Activated CD8-positive, alpha-beta T cell treated with anti-CD3 and anti-CD28 coated beads for 36 hours (primary cell): Measurements from ENCODE around the gene A4GALT. TPM values are rescaled to one million over a fixed set of nuclear protein-coding genes. Genes with fewer than 3 reads are reported as not detected.

Source experiments
- ATAC-seq: fragments of 200-7000 bp; cut with Tn5 transposase; one replicate; pipeline ENCODE4 v1.10.0; 2021; ENCODE audit warnings: mild to moderate bottlenecking, moderate library complexity
- CTCF ChIA-PET: fragments of 350-600 bp; sonication (Branson Sonifier 250); formaldehyde crosslinking; loops from one replicate; lab custom pipeline; 2021; ENCODE audit warnings: antibody characterized with exemption; lab: Charles Lee
- POLR2A ChIA-PET: fragments of 350-600 bp; sonication (Branson Sonifier 250); formaldehyde crosslinking; loops from one replicate; lab custom pipeline; 2021; ENCODE audit warnings: antibody characterized with exemption; lab: Charles Lee
- DNase-seq: peaks from one replicate; pipeline ENCODE4 v3.0.0-alpha.2; 2020
- H3K27ac Mint-ChIP-seq: one replicate; pipeline ENCODE4 v1.8.0; 2021; ENCODE audit warnings: mild to moderate bottlenecking, mixed read lengths
- H3K27me3 Mint-ChIP-seq: one replicate; pipeline ENCODE4 v1.8.0; 2021; ENCODE audit warnings: mixed read lengths
- H3K36me3 Mint-ChIP-seq: one replicate; pipeline ENCODE4 v1.8.0; 2021; ENCODE audit warnings: low read depth, mixed read lengths
- H3K4me1 Mint-ChIP-seq: one replicate; pipeline ENCODE4 v1.8.0; 2021; ENCODE audit warnings: low read depth, mixed read lengths
- H3K4me3 Mint-ChIP-seq: one replicate; pipeline ENCODE4 v1.8.0; 2021; ENCODE audit warnings: mild to moderate bottlenecking, moderate library complexity, mixed read lengths
- H3K9me3 Mint-ChIP-seq: one replicate; pipeline ENCODE4 v1.8.0; 2021; ENCODE audit warnings: mixed read lengths
- intact Hi-C: fragments of 100-400 bp; cut with micrococcal nuclease; formaldehyde crosslinking; loops from one replicate; pipeline ENCODE4 v1.10.0; 2022
- total RNA-seq, 2 experiments: library from RNA; stranded (reverse); gene quantifications; one replicate each; pipeline ENCODE4 v1.2.3, GENCODE V29; 2021
- TF ChIP-seq, protein P1 (sequence below): fragments of 200-600 bp; IDR thresholded peaks from one replicate; pipeline ENCODE4 v1.8.0; 2022; ENCODE audit warnings: antibody characterized with exemption, mild to moderate bottlenecking

The A4GALT gene
- total RNA-seq, 2 experiments from 2014 or later: 0.20 to 0.38 TPM

DNA sequence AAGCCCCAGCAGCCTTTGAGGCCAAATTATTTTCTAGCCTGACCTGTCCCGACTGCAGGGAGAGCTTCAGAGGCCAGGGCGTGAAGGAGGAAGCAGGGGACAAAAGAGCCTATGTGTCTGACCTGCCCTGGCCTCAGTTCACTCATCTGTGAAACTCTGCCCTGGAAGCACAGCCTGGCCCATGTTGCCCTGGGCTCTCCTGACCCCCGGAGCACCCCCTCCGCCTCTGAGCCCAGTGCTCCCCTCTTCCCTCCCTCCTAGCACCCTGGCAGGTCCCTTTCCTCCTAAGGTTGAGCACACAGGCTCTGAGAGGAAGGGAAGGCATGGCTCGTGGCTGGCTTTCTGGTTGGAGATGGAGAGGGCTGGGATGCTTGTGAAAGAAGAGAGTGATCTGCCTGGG is 3.4 kb upstream of the A4GALT start:
- Mint-ChIP-seq H3K9me3 (no peaks in the 10 kb centered on the region), H3K4me1 (peaks cover 14% of the 10 kb centered on the region), H3K4me3 (no peak overlapping the region), H3K36me3 (no peaks in the 10 kb centered on the region), H3K27ac (no peak overlapping the region), H3K27me3 (peaks cover 34% of the 10 kb centered on the region)
- ChIA-PET POLR2A (no interaction called here), CTCF (no interaction called here)
- TF ChIP-seq, protein P1, sequence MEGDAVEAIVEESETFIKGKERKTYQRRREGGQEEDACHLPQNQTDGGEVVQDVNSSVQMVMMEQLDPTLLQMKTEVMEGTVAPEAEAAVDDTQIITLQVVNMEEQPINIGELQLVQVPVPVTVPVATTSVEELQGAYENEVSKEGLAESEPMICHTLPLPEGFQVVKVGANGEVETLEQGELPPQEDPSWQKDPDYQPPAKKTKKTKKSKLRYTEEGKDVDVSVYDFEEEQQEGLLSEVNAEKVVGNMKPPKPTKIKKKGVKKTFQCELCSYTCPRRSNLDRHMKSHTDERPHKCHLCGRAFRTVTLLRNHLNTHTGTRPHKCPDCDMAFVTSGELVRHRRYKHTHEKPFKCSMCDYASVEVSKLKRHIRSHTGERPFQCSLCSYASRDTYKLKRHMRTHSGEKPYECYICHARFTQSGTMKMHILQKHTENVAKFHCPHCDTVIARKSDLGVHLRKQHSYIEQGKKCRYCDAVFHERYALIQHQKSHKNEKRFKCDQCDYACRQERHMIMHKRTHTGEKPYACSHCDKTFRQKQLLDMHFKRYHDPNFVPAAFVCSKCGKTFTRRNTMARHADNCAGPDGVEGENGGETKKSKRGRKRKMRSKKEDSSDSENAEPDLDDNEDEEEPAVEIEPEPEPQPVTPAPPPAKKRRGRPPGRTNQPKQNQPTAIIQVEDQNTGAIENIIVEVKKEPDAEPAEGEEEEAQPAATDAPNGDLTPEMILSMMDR: no peak
- intact Hi-C loops: no loop called here
- no peak for DNase-seq
- ATAC-seq: no peak

DNA sequence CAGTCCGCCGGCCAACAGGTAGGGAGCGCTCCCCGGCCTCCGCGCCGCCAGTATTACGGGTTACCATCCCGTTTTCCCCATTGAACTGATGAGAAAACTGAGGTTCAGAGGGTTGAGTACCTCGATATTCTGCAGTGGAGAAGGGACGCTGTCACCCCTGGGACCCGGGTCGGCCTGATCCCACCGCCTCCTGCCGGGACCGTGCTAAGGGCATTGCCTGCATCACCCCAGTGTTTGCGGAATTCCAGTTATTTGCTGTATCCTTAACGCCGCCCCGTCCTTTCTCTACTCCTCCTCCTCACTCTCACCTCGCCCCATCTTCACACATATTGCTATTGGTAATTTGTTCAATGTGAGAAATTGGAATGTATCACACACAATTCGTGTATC is 370 bp upstream of the A4GALT start:
- Mint-ChIP-seq H3K9me3 (no peaks in the 10 kb centered on the region), H3K27me3 (peaks cover 55% of the 10 kb centered on the region), H3K4me3 (peak overlapping the region; percentile 45), H3K4me1 (peaks cover 17% of the 10 kb centered on the region), H3K36me3 (no peaks in the 10 kb centered on the region), H3K27ac (no peak overlapping the region)
- CTCF ChIA-PET: no interaction called here
- DNase-seq: no peak
- intact Hi-C loops: no loop called here
- no peak for ATAC-seq
- TF ChIP-seq, protein P1: no peak
- POLR2A ChIA-PET: no interaction called here

DNA sequence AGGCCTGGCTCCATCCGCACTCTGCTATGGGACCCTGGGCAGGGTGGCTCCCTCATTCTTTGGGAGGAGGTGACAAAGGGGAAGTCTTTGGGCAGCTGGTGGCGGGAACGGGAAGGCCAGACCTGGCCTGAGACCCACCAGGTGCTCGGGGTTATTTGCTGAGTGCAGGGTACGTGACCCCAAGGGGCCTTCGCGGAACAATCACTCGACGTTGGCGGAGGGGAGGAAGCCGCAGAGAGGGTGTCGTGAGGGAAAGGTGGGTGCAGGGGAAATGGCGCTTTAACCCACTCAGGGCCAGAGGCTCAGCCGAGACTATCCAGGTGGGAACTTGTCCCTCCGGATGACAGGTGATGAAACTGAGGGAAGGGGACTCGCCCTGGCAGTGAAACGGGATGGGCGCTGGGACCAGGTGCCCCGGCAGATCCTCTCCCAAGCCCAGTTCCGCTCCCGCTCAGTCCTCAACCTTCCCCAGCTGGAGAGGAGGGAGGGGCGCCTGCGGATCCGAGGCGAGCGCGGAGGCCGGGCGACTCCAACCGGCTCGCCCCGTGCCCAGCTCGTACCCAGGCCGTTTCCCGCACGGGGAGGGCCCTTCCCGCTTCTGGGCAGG is 911 bp downstream of the A4GALT start:
- peak overlapping the region; percentile 4 for H3K4me3 Mint-ChIP-seq
- ChIA-PET POLR2A (no interaction called here), CTCF (no interaction called here)
- intact Hi-C loops: no loop called here
- DNase-seq (no peak), ATAC-seq (no peak)
- H3K27ac Mint-ChIP-seq: no peak overlapping the region
- TF ChIP-seq, protein P1: no peak
- no peaks in the 10 kb centered on the region for H3K36me3 Mint-ChIP-seq
- H3K27me3 Mint-ChIP-seq: peaks cover 54% of the 10 kb centered on the region
- H3K9me3 Mint-ChIP-seq: no peaks in the 10 kb centered on the region
- H3K4me1 Mint-ChIP-seq: peaks cover 17% of the 10 kb centered on the region

DNA sequence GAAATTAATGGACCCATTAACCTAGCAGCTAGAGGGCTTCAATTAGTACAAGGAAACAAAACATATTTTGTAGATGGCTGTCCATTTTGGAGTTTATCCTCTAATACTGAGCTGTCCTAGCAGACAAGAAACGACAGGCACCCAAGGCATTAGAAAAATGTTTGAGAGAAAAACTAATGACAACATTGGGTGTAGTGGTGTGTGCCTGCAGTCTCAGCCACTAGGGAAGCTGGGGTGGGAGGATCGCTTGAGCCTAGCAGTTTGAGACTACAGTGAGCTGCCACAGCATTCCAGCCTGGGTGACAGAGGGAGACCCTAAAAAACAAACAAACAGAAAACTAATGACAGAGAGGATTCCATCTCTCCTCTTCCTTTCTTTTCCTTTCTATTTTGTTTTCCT is 1.5 kb downstream of the A4GALT start:
- no peaks in the 10 kb centered on the region for H3K36me3 Mint-ChIP-seq
- peak overlapping the region; percentile 4 for H3K4me3 Mint-ChIP-seq
- H3K4me1 Mint-ChIP-seq: peaks cover 17% of the 10 kb centered on the region
- no peak for DNase-seq
- ATAC-seq: no peak
- intact Hi-C loops: no loop called here
- no peaks in the 10 kb centered on the region for H3K9me3 Mint-ChIP-seq
- ChIA-PET POLR2A (interaction anchor here (1.1 kb wide), 1 partner anchor 19 kb away, joined by 3 read pairs; no protein-coding TSS in a partner anchor), CTCF (no interaction called here)
- no peak overlapping the region for H3K27ac Mint-ChIP-seq
- TF ChIP-seq, protein P1: no peak
- peaks cover 54% of the 10 kb centered on the region for H3K27me3 Mint-ChIP-seq

DNA sequence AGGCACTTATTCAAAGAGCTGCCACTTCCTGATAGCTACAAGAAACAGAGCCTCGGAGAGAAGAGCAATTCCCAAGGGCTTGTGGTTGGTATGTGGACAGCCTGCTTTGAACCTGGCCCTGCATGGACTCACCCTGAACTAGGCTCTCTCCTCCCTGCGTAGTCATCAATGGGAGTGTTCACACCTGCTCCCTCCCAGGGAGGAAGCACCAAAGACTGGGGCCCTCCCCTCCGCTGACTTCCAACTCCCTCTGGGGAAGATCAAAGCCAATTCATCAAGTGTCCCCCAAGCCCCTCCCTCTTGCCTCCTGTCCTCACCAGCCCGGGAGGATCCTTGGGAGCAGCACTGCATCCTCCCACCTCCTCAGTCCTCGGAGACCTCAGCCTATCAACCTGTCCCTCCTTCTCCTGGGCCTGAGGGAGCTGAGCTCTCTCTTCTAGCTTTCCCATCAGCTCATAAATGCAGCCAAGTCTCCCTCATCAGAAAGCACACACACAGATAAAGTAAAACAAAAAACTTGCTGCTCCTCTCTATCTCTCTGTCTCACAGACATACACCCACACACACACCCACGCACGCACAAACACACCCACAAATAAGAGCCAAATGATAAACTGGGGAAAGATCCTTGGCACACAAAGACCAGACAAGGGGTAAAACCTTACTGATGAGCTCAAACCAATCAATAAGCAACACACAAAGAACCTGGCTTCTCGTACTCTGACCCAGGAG is 3.3 kb downstream of the A4GALT start:
- TF ChIP-seq, protein P1: no peak
- ChIA-PET CTCF (no interaction called here), POLR2A (interaction anchor here (0.6 kb wide), 1 partner anchor 1180 kb away, joined by 3 read pairs; no protein-coding TSS in a partner anchor)
- Mint-ChIP-seq H3K36me3 (no peaks in the 10 kb centered on the region), H3K27ac (no peak overlapping the region), H3K9me3 (no peaks in the 10 kb centered on the region), H3K4me1 (peaks cover 14% of the 10 kb centered on the region), H3K27me3 (peaks cover 46% of the 10 kb centered on the region), H3K4me3 (no peak overlapping the region)
- intact Hi-C loops: no loop called here
- ATAC-seq (no peak), DNase-seq (no peak)
